Amniotic stem cell (primary cell): ENCODE data around the gene PPP1CA.
A peak's percentile ranks its signal among the peaks of the same experiment; 100 is the strongest.
"Not testable (repeated sequence)": the region's sequence is repeated elsewhere in the genome, so short reads cannot be mapped to it uniquely, and the experiment has no call there.

Experiments used
- DNase-seq: peaks from one replicate; lab custom pipeline; 2025; lab: John Stamatoyannopoulos, UW

The PPP1CA gene

DNA sequence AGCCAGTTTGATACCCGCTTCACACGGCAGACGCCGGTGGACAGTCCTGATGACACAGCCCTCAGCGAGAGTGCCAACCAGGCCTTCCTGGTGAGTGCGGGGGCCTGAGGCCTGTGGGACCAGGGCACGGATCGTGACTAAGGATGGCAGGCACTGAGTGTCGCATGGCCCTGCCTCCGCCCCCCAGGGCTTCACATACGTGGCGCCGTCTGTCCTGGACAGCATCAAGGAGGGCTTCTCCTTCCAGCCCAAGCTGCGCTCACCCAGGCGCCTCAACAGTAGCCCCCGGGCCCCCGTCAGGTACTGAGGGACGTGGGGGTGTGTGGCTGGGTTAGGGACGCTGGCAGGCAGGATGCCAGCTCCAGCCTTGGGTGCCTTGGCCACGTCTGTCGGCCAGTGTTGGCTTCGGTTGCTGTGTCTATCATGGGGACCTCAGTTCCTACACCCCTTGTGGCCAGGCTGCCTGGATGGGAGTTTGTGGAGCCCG is 32.8 kb upstream of the PPP1CA start:
- DNase-seq, result no peak

DNA sequence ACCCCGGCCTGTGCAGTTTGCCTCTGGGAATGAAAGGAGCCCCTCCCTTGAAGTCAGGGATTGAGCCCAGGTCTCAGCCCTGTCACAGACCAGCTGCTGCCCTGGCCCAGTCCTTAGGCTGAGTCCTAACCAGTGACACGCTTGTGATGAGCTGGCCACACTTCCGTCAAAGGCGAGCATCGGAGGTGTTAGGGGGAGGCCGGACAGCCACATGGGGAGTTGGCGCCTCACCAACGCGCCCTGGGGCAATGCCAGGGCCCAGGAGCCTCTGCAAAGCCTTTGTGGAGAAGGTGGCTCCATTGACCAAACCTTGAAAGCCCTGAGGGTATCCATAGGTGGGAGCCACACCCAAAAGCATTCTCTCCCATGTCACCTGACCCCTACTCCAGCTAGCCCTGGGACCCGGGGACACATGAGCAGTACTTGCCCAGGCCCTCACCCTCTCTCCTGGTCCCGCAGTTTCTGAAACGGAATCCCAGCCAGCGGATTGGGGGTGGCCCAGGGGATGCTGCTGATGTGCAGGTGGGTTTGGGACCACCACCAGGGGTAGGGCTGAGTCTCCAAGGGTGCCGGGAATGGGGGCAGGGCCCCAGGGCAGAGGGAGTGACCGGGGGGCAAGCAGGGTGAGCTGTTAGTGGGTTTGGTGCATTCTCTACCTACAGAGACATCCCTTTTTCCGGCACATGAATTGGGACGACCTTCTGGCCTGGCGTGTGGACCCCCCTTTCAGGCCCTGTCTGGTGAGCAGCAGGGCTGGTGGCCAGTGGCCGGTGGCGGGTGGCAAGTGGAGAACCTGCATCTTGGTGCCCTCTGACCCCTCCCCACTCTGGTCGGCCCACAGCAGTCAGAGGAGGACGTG is 32.1 kb upstream of the PPP1CA start:
- no peak for DNase-seq

GRCh38 chr11:67432655-67433349 is 31.1 kb upstream of the PPP1CA start:
- DNase-seq, result no peak

DNA sequence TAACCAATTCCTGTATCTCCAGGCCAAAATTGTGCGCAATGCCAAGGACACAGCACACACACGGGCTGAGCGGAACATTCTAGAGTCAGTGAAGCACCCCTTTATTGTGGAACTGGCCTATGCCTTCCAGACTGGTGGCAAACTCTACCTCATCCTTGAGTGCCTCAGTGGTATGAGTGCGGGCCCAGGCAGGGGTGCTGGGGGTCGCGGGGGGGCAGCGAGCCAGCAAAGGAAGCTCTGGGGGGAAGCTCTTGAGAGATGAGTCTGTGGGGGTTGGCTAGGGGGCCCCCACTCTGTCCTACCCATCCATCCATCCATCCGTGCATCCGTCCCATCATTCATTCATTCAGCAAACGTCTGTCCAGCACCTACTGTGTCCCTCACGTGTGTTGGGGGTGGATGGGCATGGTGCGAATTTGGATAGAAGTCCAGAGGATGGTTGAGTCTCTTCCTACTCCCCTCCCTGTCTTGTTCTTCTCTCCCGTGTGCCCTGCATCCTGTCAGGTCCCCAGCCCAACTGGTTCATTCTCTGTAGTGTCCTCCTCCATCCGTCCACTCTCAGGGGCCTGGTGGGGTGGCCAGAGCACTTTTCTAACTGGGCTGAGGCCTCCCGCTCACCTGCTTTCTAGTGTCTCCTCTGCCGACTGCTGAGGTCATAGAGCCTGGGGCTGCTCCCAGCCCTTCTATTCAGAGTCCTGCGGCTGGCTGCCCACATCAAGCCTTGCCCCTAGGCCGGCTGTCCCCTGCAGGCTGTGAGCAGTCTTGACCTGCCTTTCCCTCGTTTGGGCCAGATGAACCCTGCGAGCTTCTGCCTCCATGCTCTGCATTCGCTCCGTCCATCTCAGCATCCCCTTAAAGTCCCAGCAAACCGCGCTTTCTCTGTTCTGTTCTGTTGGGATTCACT is 29.9 kb upstream of the PPP1CA start:
- no peak for DNase-seq

DNA sequence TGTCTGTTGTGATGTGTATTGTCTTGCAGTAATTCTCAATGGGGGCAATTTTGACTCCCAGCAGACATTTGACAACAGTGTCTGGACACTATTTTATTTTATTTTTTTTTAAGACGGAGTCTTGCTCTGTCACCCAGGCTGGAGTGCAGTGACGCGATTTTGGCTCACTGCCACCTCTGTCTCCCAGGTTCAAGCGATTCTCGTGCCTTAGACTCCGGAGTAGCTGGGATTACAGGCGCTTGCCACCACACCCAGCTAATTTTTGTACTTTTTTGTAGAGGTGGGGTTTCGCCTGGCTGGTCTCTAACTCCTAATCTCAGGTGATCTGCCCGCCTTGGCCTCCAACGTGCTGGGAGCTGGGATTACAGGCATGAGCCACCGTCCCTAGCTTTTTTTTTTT is 28.1 kb upstream of the PPP1CA start:
- DNase-seq, result no peak

DNA sequence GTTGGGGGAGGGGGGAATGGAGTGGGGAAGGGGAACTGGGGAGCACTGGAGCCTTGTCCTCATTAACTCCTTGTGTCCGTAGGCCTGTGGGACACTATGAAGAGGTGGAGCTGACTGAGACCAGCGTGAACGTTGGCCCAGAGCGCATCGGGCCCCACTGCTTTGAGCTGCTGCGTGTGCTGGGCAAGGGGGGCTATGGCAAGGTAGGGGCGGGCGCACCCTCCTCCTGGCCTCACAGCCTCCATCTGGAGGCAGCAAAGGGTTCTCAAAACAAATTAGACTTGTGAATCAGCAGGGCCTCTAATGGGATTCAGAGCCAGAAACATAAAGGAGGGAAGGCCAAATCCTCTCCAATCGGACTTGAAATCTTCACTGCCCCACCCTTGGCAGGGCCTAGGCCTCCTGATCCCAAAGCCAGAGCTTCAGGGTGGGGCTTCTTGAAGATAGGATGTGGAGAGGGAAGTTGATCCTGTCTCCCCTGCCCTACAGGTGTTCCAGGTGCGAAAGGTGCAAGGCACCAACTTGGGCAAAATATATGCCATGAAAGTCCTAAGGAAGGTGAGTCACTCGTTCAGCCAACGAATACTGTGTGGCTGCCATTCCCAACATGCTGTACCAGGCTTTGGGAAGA is 27.5 kb upstream of the PPP1CA start:
- no peak for DNase-seq

DNA sequence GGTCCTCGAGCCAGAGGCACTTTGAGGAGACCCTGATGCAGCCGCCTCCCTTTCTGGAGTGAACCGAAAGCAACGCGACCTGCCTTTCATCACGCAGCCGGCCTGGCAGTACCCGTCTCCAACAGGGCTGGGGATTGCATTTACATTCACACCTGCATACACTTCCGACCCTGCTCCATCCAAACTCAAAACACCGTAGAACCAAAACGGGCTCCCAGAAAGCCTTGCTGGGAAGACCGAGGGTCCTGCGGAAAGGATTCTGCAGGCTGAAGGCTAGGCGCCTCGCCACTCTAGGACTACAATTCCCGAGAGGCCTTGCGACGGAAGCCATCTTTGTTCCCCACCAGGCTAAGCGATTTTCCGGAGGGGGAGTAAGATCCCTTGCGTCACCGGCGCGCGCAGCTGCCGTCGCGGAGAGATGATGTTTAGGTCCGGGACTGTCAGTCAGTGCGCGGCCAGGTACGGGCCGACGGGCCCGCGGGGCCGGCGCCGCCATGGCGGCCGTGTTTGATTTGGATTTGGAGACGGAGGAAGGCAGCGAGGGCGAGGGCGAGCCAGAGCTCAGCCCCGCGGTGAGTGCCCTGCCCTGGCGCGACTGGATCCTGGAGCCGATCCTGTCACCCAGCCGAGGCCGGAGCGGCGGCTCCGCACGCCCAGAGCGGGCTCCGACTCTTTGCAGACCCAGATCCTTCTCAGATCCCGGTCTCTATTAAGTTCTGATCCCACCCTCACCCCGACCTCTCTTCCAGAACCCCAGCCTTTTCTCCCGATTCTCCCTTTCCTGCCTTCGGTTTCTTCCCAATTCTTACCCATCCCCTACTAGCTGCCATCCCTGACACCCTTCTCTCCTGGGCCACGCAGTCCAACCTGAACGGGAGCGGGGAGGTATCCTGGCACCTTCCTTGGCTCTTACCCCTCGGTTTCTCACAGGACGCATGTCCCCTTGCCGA is 26.7 kb upstream of the PPP1CA start, which contains the start of gene RPS6KB2:
Gene RPS6KB2, plus strand, starts transcription at position 443 of the 950 bp plus-strand sequence. Its CDS starts 52 bp downstream, at position 495.
- DNase-seq, result peak; percentile 93

GRCh38 chr11:67427364-67427859 is 25.8 kb upstream of the PPP1CA start:
- not testable (repeated sequence) for DNase-seq

- DNase-seq, result no peak
Observed at GRCh38 chr11:67423891-67424613, 22.4 kb upstream of the PPP1CA start.

DNA sequence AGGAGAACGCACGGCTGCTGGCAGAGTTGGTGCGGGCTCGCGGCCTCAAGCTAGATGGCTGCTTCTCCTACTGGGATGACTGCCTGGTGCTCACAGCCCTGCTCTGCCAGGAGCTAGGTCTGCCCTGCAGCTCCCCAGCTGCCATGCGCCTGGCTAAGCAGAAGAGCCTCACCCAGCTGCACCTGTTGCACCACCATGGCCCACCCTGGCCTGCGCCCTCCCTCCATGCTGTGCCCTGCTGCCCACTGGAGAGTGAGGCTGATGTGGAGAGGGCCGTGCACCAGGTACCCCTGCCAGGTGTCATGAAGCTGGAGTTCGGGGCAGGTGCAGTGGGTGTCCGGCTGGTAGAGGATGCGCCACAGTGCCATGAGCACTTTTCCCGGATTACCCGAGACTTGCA is 21.8 kb upstream of the PPP1CA start:
- DNase-seq, result no peak

- no peak for DNase-seq
Observed at GRCh38 chr11:67422891-67423290, 21.2 kb upstream of the PPP1CA start.

DNA sequence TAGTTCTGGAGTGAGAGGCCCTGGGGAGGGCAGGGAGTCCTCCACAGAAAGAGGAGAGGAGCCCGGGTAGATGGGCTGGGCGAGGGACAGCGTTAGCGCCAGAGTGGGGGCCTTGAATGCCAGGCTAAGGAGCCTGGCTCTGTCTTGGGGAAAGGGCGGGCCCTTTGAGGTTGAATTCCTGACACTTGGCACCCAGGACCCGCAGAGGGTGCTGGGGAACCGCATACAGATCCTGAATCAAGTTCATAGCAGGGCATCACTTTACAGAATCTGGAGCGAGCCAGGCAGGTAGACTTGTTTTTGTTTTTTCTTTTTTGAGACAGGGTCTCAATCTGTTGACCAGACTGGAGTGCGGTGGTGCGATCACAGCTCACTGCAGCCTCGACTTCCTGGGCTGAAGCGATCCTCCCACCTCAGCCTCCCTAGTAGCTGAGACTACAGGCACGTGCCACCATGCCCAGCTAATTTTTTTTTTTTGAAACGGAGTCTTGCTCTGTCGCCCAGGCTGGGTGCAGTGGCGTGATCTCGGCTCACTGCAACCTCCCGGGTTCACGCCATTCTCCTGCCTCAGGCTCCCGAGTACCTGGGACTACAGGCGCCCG is 19.9 kb upstream of the PPP1CA start:
- no peak for DNase-seq

- peak; percentile 70 for DNase-seq
Observed at GRCh38 chr11:67420646-67421429, 19.2 kb upstream of the PPP1CA start.

- DNase-seq, result no peak
Observed at GRCh38 chr11:67420147-67420645, 18.5 kb upstream of the PPP1CA start.

GRCh38 chr11:67419325-67420049 is 17.8 kb upstream of the PPP1CA start:
- no peak for DNase-seq

- DNase-seq, result no peak
Observed at GRCh38 chr11:67418476-67419281, 17.0 kb upstream of the PPP1CA start.

GRCh38 chr11:67417425-67417824 is 15.8 kb upstream of the PPP1CA start:
- DNase-seq, result no peak
